Psoas muscle (tissue), 8 donors: Measurements from ENCODE around the gene PDE11A. TPM values are rescaled to one million over a fixed set of nuclear protein-coding genes. Genes with fewer than 3 reads are reported as not detected.
"Not testable (repeated sequence)": the region's sequence is repeated elsewhere in the genome, so short reads cannot be mapped to it uniquely, and the experiment has no call there.

ENCODE experiments used
- ATAC-seq, 4 donors: fragments of 200-7000 bp; cut with Tn5 transposase; one replicate each; pipeline ENCODE4 v1.9.1; 2020; ENCODE audit warnings: moderate library complexity in 3 of 4, mild to moderate bottlenecking in 2 of 4
- DNase-seq, 2 donors: peaks; one replicate each; pipeline ENCODE4 v3.0.0-alpha.2; 2020
- H3K27ac ChIP-seq: fragments of 200-600 bp; one replicate; pipeline ENCODE4 v1.8.0; 2022
- H3K27me3 ChIP-seq, 3 donors: fragments of 200-600 bp in 1 of 3; one replicate each; pipeline versions ENCODE4 v1.6.1 to v1.8.0; 2013 to 2022; ENCODE audit warnings: low read length in 2 of 3, mild to moderate bottlenecking in 2 of 3, moderate library complexity in 1 of 3; ENCODE audit not compliant: insufficient read depth in 3 of 3
- H3K36me3 ChIP-seq, 2 donors: fragments of 200-600 bp in 1 of 2; one replicate each; pipeline versions ENCODE4 v1.6.1 to v1.8.0; 2013 to 2022; ENCODE audit warnings: low read depth in 1 of 2, mild to moderate bottlenecking in 1 of 2, moderate library complexity in 1 of 2; ENCODE audit not compliant: insufficient read depth in 1 of 2
- H3K4me1 ChIP-seq: fragments of 200-600 bp; one replicate; pipeline ENCODE4 v1.8.0; 2022
- H3K4me3 ChIP-seq: fragments of 200-600 bp; one replicate; pipeline ENCODE4 v1.8.0; 2022; ENCODE audit warnings: mild to moderate bottlenecking
- H3K9me3 ChIP-seq: fragments of 200-600 bp; one replicate; pipeline ENCODE4 v1.8.0; 2022
- WGBS, 3 donors: extraction: QIAGEN DNeasy Blood & Tissue Kit; methylation state at CpG; one replicate each; pipeline versions ENCODE4 v1.1.6 to v1.1.7; 2013; 5-methylcytosine and 5-hydroxymethylcytosine counted together
- intact Hi-C, 2 donors: fragments of 100-400 bp; cut with DNase I; formaldehyde crosslinking; loops; one replicate each; pipeline versions ENCODE4 v1.11.0 to v1.14.2; 2022
- polyA plus RNA-seq, 3 donors: library from polyadenylated mRNA; stranded (reverse); fragments of 200-250 nt; gene quantifications; one replicate each; pipeline ENCODE4 v1.2.3, GENCODE V29; 2013
- total RNA-seq, 4 donors: library from RNA; stranded (reverse); fragmentation: NEBNext Ultra II Directional in 2 of 4; extraction: Animal tissue kit (Norgen Biotek cat#: 25700) in 2 of 4; gene quantifications; one replicate each; pipeline versions ENCODE4 v1.2.1 to v1.2.4, GENCODE V29; 2021 to 2023
- TF ChIP-seq, protein P1 (sequence below): fragments of 200-600 bp; IDR thresholded peaks from one replicate; pipeline ENCODE4 v1.8.0; 2022; ENCODE audit warnings: antibody characterized with exemption
- donor health status: healthy with polysubstance abuse.
- donor health status: DM: no; HTN: no; CAD: no; lungs with moderate emphysema.
- donor health status: Bipolar disorder and iron deficiency.
- donor health status: healthy.
- donor health status: DM: yes; HTN: yes; CAD: no.
- donor health status: DM: no; HTN: no; CAD: no.
- donor health status: DM: no; HTN: no; CAD: no.
- donor health status: DM: yes; HTN: yes; CAD: no.

PDE11A gene
- total and polyA plus RNA-seq, 7 donors, result 0.35 to 39.7 (median 2.3) TPM

DNA sequence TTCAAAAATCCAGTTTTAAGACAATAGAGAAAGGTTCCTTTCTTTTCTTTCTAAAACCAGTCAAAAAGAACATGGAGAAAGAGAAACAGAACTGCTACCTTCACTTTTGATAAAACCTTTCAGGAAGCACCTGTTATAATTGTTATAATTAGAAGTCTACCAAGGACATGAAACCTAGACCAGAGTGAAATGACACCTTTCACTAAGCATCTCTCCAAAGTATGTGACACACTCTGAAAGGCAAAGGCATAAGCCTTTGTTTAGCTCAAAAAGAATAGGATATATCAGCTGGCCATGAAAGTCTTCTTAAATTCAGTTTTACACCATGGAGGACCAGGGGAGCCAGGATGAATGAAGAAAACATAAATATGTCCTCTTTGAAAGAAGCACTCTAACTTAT is 20.9 kb upstream of the PDE11A start:
- no peak overlapping the region for H3K4me3 ChIP-seq
- H3K9me3 ChIP-seq, result no peaks in the 10 kb centered on the region
- H3K4me1 ChIP-seq, result no peaks in the 10 kb centered on the region
- TF ChIP-seq, protein P1, sequence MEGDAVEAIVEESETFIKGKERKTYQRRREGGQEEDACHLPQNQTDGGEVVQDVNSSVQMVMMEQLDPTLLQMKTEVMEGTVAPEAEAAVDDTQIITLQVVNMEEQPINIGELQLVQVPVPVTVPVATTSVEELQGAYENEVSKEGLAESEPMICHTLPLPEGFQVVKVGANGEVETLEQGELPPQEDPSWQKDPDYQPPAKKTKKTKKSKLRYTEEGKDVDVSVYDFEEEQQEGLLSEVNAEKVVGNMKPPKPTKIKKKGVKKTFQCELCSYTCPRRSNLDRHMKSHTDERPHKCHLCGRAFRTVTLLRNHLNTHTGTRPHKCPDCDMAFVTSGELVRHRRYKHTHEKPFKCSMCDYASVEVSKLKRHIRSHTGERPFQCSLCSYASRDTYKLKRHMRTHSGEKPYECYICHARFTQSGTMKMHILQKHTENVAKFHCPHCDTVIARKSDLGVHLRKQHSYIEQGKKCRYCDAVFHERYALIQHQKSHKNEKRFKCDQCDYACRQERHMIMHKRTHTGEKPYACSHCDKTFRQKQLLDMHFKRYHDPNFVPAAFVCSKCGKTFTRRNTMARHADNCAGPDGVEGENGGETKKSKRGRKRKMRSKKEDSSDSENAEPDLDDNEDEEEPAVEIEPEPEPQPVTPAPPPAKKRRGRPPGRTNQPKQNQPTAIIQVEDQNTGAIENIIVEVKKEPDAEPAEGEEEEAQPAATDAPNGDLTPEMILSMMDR, result no peak
- DNase-seq (no peak), ATAC-seq (no peak)
- H3K27me3 ChIP-seq, result no peaks in the 10 kb centered on the region
- H3K27ac ChIP-seq, result no peak overlapping the region
- H3K36me3 ChIP-seq, result no peaks in the 10 kb centered on the region
- intact Hi-C loops, result no loop called here

DNA sequence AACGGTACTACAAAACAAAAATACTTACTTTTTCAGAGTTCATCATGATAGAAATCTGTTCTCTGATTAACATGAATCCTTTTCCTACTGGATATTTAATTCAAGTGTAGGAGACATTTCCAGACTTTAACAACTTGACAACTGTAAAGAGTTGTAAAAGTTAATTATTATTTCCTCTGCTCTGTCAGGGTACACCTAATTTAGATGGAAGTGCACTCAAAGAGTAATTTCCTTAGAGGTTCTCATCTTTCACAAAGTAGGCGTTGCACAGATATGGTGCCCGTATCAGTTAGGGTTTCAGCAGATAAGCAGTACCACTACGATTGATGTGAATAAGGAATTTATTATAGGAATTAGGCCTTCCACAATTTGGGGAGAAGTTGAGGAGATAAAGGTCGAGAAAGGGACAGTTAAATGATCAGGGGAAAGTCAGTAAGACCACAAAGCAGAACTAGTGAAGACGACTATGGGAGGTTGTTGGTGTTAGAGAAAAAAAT is 16.2 kb upstream of the PDE11A start:
- H3K36me3 ChIP-seq, result no peaks in the 10 kb centered on the region
- WGBS, 3 donors, result 55 to 62% (median 59%) methylated on average over 6 of the region's 6 CpGs
- H3K4me3 ChIP-seq, result no peak overlapping the region
- no peaks in the 10 kb centered on the region for H3K4me1 ChIP-seq
- H3K27me3 ChIP-seq, result no peaks in the 10 kb centered on the region
- H3K27ac ChIP-seq, result no peak overlapping the region
- TF ChIP-seq, protein P1, result no peak
- DNase-seq, result no peak
- no peaks in the 10 kb centered on the region for H3K9me3 ChIP-seq
- no peak for ATAC-seq
- intact Hi-C loops, result no loop called here

DNA sequence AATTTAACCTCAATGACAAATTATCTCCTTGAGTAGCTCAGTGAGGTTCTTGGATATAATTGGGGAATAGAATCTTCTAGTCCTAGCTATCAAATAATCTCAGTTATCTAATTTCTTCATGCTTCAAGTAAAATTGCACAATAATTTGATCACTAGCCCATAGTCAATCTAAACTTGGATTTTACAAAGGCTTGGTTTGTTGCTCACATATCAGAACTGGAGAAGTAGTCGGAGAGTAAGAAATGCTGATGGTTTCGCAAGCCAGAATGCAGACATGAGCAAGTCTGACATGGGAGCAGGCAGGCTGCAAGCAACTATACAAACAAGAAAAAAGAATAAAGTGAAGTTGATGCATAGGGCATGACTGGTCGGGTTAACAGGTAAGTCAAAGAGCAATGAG is 11.7 kb upstream of the PDE11A start:
- Histone ChIP-seq H3K27ac (no peak overlapping the region), H3K27me3 (no peaks in the 10 kb centered on the region), H3K36me3 (no peaks in the 10 kb centered on the region), H3K4me3 (no peak overlapping the region), H3K4me1 (no peaks in the 10 kb centered on the region), H3K9me3 (no peaks in the 10 kb centered on the region)
- DNase-seq (no peak), ATAC-seq (no peak)
- TF ChIP-seq, protein P1, result no peak
- 77 to 87% (median 82%) methylated on average over 3 of the region's 3 CpGs for WGBS, 3 donors
- intact Hi-C loops, result no loop called here

DNA sequence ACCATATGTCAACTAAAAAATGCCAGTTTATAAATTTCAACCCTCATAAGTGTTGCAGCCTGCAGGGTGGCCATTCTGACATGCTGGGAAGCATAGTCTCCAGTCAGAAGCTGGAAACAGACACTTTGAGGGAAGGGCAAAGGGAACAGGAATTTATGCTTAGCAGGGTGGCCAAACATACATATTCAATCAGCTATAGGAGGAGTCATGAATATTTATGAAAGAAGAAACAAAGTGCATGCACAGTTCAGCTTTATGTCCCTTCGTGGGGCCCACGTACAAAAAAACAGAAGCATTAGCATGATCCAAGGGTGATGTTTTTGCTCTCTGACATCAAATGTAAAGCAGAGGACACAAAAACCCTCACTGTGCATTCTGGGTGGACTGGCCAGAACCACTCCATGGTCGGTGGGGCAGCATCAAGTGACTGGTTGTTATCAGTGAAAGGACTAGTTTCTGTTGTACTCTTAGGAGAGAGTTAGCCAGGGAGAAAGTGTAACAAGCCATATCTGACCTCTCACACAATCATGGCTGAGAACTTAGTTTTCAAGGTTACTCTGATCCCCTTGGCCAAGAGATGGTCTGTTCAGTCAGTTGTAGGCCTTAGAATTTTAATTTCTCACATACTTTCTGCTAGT is 9.9 kb upstream of the PDE11A start:
- no peak overlapping the region for H3K4me3 ChIP-seq
- ATAC-seq, result no peak
- H3K9me3 ChIP-seq, result no peaks in the 10 kb centered on the region
- TF ChIP-seq, protein P1, result no peak
- intact Hi-C loops, result no loop called here
- 76 to 86% (median 85%) methylated on average over 3 of the region's 3 CpGs for WGBS, 3 donors
- DNase-seq, result no peak
- H3K4me1 ChIP-seq, result no peaks in the 10 kb centered on the region
- no peaks in the 10 kb centered on the region for H3K27me3 ChIP-seq
- H3K36me3 ChIP-seq, result no peaks in the 10 kb centered on the region
- H3K27ac ChIP-seq, result no peak overlapping the region

DNA sequence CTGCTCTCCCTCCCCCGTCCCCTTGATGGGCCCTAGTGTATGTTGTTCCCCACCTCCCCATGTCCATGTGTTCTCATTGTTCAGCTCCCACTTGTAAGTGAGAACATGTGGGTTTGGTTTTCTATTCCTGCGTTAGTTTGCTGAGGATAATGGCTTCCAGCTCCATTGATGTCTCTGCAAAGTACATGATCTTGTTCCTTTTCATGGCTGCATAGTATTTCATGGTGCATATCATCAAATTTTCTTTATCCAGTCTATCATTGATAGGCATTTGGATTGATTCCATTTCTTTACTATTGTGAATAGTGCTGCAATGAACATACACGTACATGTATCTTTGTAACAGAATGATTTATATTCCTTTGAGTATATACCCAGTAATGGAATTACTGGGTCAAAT is 6.7 kb upstream of the PDE11A start:
- H3K36me3 ChIP-seq, H3K4me3 ChIP-seq, H3K27me3 ChIP-seq, H3K9me3 ChIP-seq, DNase-seq, H3K27ac ChIP-seq, ATAC-seq, H3K4me1 ChIP-seq, intact Hi-C loops: not testable (repeated sequence)
- WGBS, 3 donors, result 72 to 91% (median 83%) methylated on average over 3 of the region's 3 CpGs
